ENCODE measurements around the gene SRC. TPM values are rescaled to one million over a fixed set of nuclear protein-coding genes. Genes with fewer than 3 reads are reported as not detected.

Gene SRC
- total RNA-seq, 1 donor from 2014 or later: 3.5 TPM

DNA sequence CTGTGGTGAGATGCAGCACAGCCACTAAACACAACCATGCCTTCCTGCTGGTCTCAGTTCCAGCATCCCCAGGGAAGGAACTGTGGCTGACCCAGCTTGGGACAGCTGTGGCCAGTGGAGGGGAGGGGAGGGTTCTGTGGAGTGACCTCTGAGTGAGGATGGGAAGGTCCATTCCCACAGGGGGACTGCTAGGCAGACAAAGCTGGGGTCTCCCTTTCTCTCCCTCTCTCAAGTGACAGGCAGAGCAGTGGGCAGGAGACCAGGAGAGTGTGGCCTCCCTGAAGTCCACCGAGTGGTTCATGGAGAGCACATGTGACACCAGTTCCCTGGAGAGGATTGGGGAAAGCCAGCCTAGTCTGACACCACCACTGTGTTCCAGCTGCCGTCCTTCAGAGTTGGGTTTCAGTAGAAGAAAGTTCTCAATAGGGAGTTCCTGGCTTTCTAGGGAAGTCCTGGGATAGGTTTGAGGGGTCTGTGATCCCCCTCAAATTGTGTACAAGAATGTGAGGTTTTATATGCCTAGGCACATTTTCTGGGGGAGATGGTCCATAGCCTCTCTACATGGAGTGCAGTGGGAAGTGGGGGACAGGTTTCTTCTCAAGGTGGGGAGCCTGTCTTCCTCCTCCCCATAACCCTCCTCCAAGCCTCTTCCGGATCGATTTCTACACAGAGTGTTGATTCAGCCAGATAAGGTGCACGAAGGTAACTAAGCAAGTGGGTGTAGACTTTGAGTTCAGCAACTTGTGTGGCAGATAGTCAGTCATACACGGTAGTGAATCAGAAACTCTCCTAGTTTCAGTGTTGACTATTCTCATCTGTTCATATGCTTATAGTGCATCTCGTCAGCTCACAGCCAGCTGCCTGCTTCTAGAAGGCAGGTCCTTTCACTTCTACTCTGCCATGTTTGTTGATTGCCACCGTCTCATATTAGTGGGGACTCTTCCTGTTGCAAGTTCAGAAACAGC lies 37.6 kb upstream of the SRC start:
- no peak for DNase-seq (ENCODE audit: low spot score)
- intact Hi-C loops (cut with micrococcal nuclease): no loop called here
- Mint-ChIP-seq H3K36me3 (ENCODE audit: low read depth) (peaks cover 41% of the 10 kb centered on the region), H3K4me1 (ENCODE audit: low read depth) (peaks cover 15% of the 10 kb centered on the region), H3K4me3 (ENCODE audit: low read depth) (no peak overlapping the region), H3K27me3 (ENCODE audit: low read depth) (no peaks in the 10 kb centered on the region), H3K27ac (peak overlapping the region; percentile 77), H3K9me3 (no peaks in the 10 kb centered on the region)

DNA sequence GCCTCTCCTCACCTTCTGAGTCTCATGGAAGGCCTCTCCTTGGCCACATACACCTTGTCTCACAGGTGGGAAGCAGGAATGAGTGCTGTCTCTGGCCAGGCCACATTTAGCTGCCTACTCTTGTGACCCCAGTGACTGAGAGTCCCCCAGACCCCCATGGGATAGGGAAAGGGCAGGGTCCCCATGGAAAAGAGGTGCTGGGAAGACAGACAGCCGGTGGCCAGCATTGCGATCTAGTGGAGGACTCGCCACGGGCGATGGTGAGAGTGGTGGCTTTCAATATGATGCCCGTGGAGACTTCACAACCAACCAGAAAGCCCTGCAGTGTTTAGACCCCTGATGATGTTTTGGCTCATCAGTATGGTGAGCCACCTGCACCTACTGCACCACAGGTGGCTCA lies 36.6 kb upstream of the SRC start:
- no peak overlapping the region for H3K4me3 Mint-ChIP-seq (ENCODE audit: low read depth)
- H3K4me1 Mint-ChIP-seq (ENCODE audit: low read depth): peaks cover 15% of the 10 kb centered on the region

DNA sequence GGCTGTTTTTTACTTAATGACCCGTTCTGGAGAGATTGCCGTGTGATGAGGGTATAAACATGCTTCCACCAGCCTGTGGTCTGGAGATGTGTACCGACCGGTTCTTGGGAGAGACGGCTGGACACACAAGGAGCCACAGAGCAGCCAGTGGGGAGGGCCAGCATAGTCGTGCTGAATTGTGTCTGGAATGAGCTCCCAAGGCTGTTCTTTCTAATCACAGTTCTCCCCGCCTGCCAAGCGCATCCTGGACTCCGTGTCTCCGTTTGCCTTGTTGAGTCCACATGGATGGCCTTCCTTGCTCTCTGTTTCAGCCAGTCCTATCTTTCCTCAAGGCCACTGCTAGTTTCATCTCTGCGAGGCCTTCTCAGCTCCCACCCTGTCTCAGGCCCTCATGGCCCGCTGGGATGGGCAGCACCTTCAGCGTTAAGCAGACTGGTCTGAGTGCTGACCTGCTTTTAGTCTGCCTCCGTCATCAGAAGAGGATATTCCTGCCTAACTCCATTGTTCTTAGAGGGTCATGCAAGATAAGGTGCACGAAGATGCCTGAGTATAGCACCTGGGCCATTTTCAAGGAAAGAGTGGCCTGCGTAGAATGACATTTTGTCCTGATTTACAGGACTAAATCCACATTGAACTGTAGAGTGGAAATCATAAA lies 35.9 kb upstream of the SRC start:
- no peak for DNase-seq (ENCODE audit: low spot score)
- intact Hi-C loops (cut with micrococcal nuclease): no loop called here
- H3K36me3 Mint-ChIP-seq (ENCODE audit: low read depth): peaks cover 29% of the 10 kb centered on the region
- H3K27ac Mint-ChIP-seq: peak overlapping the region; percentile 36
- H3K27me3 Mint-ChIP-seq (ENCODE audit: low read depth): no peaks in the 10 kb centered on the region
- no peaks in the 10 kb centered on the region for H3K9me3 Mint-ChIP-seq
- no peak overlapping the region for H3K4me3 Mint-ChIP-seq (ENCODE audit: low read depth)
- H3K4me1 Mint-ChIP-seq (ENCODE audit: low read depth): peaks cover 16% of the 10 kb centered on the region

More for the DNA sequence above, 36.6 kb upstream of the SRC start:
- Mint-ChIP-seq H3K36me3 (ENCODE audit: low read depth) (peaks cover 36% of the 10 kb centered on the region), H3K27ac (peak overlapping the region; percentile 77), H3K9me3 (no peaks in the 10 kb centered on the region), H3K27me3 (ENCODE audit: low read depth) (no peaks in the 10 kb centered on the region)
- DNase-seq (ENCODE audit: low spot score): no peak
- intact Hi-C loops (cut with micrococcal nuclease): no loop called here

DNA sequence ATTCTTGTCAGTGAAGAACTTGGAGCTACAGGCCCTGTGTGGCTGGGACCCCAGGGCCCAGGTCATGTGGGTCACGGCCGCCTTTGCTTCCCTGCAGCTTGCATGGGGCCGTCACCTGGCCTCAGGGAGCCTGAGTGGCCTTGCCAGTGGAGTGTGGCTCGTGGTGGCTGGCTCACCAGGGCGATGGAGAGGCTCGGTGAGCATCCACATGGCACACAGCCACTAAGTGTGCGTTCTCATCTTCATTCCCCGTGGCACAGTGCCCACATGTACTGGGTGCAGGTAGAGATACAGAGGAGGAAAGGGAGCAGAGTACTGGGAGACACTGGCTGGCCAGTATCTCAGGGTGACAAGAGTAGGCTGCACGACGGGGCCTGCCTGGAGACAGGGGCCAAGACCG lies 35.0 kb upstream of the SRC start:
- no peaks in the 10 kb centered on the region for H3K27me3 Mint-ChIP-seq (ENCODE audit: low read depth)
- H3K36me3 Mint-ChIP-seq (ENCODE audit: low read depth): peaks cover 36% of the 10 kb centered on the region
- intact Hi-C loops (cut with micrococcal nuclease): no loop called here
- H3K9me3 Mint-ChIP-seq: no peaks in the 10 kb centered on the region
- no peak for DNase-seq (ENCODE audit: low spot score)
- H3K4me1 Mint-ChIP-seq (ENCODE audit: low read depth): peaks cover 22% of the 10 kb centered on the region
- no peak overlapping the region for H3K27ac Mint-ChIP-seq
- no peak overlapping the region for H3K4me3 Mint-ChIP-seq (ENCODE audit: low read depth)

DNA sequence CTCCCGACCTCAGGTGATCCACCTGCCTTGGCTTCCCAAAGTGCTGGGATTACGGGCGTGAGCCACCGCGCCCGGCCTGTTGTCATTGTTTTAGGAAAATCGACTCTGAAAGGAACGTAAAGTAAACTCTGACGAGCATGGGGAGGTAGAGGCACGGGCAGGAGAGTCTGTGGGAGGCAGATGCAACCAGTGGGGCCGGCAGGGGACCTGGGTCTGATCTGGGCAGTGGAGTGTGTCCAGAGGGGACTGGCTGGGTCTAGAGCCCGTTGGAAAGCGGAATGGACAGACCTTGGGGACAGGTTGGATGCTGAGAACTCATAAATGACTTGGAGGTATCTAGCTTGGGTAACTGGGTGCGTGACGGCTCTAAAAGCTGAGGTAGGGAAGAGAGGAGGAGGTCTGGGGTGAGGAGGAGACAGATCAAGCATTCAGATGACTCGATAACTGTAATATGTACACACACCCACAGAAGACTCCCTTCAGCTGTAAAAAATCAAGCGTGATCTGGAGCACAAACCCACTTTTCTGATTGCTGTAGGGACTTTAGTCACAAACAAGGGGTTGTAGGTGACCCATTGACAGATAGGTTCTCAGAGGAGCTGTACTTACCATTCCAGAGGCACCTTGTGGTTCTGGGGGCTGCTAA lies 34.1 kb upstream of the SRC start:
- H3K9me3 Mint-ChIP-seq: no peaks in the 10 kb centered on the region
- H3K36me3 Mint-ChIP-seq (ENCODE audit: low read depth): peaks cover 45% of the 10 kb centered on the region
- H3K4me3 Mint-ChIP-seq (ENCODE audit: low read depth): no peak overlapping the region
- DNase-seq (ENCODE audit: low spot score): no peak
- intact Hi-C loops (cut with micrococcal nuclease): no loop called here
- no peak overlapping the region for H3K27ac Mint-ChIP-seq
- peaks cover 31% of the 10 kb centered on the region for H3K4me1 Mint-ChIP-seq (ENCODE audit: low read depth)
- H3K27me3 Mint-ChIP-seq (ENCODE audit: low read depth): no peaks in the 10 kb centered on the region

DNA sequence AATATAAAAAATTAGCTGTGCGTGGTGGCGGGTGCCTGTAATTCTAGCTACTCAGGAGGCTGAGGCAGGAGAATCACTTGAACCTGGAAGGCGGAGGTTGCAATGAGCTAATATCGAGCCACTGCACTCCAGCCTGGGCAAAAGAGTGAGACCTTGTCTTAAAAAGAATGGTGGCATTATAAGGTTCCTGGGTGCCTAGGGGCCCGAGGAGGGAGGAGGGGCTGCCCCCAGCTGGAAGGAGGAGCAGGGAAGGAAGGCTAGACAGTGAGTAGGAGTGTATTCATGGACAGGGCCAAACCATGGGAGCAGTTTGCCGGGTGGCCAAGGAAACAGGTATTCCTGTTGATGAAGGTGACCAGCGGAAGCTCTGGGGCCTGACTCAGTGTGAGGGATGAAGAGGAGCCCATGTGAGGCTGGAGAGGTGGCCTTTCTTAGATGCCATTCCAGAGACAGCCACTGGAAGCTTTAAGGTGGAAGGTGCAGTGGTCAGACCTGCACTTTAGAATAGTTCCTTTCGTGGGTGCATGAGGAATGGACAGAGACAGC lies 32.3 kb upstream of the SRC start:
- H3K27ac Mint-ChIP-seq: no peak overlapping the region
- intact Hi-C loops (cut with micrococcal nuclease): no loop called here

DNA sequence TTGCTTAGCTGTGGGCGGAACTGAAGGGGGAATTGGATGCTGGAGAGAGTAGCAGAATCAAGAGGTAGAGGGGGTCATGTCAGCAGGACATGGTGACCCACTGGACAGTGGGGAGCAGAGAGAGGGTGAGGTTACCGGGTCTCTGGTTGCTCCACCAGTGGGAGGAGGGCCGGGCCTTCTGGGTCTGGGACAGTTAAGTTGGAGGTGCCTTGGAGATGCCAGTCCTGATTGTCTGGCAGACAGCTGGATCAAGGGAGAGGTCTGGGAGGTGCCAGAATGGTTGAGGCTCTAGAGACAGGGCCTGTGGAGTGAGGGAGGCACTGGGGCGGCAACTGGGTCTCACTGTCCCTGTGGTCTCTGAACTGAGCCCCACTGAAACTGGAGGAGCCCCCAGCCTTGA lies 31.8 kb upstream of the SRC start:
- no peak overlapping the region for H3K4me3 Mint-ChIP-seq (ENCODE audit: low read depth)
- H3K36me3 Mint-ChIP-seq (ENCODE audit: low read depth): peaks cover 39% of the 10 kb centered on the region
- H3K9me3 Mint-ChIP-seq: no peaks in the 10 kb centered on the region
- intact Hi-C loops (cut with micrococcal nuclease): no loop called here
- no peaks in the 10 kb centered on the region for H3K27me3 Mint-ChIP-seq (ENCODE audit: low read depth)
- DNase-seq (ENCODE audit: low spot score): no peak
- peaks cover 25% of the 10 kb centered on the region for H3K4me1 Mint-ChIP-seq (ENCODE audit: low read depth)
- no peak overlapping the region for H3K27ac Mint-ChIP-seq

More for the DNA sequence above, 32.3 kb upstream of the SRC start:
- H3K36me3 Mint-ChIP-seq (ENCODE audit: low read depth): peaks cover 43% of the 10 kb centered on the region
- H3K4me1 Mint-ChIP-seq (ENCODE audit: low read depth): peaks cover 30% of the 10 kb centered on the region
- no peaks in the 10 kb centered on the region for H3K27me3 Mint-ChIP-seq (ENCODE audit: low read depth)
- DNase-seq (ENCODE audit: low spot score): no peak
- no peaks in the 10 kb centered on the region for H3K9me3 Mint-ChIP-seq
- no peak overlapping the region for H3K4me3 Mint-ChIP-seq (ENCODE audit: low read depth)

DNA sequence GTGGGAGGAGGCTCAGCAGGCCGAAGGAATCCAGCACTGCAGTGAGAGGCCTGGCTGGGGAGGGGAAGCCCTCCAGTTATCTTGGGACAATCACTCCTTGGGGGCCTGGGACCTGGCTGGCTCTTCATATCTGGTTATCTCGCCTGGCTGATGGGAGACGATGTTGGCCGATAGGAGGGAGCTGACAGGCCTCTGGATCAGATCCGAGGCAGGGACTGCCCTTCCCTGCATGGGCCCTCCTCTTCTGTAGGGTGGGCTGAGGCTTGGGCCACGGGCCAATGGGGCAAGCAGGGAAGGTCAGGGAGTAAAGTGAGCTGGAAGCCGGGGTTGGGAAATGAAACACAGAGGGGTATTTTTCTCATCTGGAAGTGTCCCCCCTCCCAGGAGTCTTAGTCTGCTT lies 31.3 kb upstream of the SRC start:
- intact Hi-C loops (cut with micrococcal nuclease): no loop called here
- Mint-ChIP-seq H3K27ac (no peak overlapping the region), H3K27me3 (ENCODE audit: low read depth) (no peaks in the 10 kb centered on the region), H3K4me1 (ENCODE audit: low read depth) (peaks cover 25% of the 10 kb centered on the region), H3K4me3 (ENCODE audit: low read depth) (no peak overlapping the region), H3K9me3 (no peaks in the 10 kb centered on the region), H3K36me3 (ENCODE audit: low read depth) (peaks cover 39% of the 10 kb centered on the region)
- DNase-seq (ENCODE audit: low spot score): no peak

DNA sequence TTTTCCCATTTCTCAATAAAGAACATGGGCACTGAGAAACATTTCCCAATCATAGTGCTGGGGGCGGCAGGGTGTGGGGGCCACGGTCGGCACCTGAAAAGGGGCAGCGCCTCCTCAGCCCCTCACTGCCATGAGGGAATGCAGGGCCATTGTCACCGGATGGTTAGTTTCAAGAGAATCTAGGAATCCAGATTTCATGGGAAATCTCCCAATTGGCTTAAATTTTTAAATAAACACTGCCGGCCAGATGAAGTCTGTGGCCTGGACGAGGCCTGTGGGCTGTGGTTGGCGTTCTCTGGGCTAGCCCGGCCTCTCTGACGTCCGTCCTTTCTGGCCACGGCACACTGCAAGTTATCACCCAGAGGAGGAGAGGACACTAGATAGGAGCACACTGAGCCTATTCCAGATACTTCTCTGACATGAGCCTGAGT lies 30.9 kb upstream of the SRC start:
- intact Hi-C loops (cut with micrococcal nuclease): no loop called here
- no peak overlapping the region for H3K27ac Mint-ChIP-seq
- peaks cover 25% of the 10 kb centered on the region for H3K4me1 Mint-ChIP-seq (ENCODE audit: low read depth)
- no peaks in the 10 kb centered on the region for H3K27me3 Mint-ChIP-seq (ENCODE audit: low read depth)
- H3K9me3 Mint-ChIP-seq: no peaks in the 10 kb centered on the region
- no peak overlapping the region for H3K4me3 Mint-ChIP-seq (ENCODE audit: low read depth)
- no peak for DNase-seq (ENCODE audit: low spot score)
- H3K36me3 Mint-ChIP-seq (ENCODE audit: low read depth): peaks cover 35% of the 10 kb centered on the region

DNA sequence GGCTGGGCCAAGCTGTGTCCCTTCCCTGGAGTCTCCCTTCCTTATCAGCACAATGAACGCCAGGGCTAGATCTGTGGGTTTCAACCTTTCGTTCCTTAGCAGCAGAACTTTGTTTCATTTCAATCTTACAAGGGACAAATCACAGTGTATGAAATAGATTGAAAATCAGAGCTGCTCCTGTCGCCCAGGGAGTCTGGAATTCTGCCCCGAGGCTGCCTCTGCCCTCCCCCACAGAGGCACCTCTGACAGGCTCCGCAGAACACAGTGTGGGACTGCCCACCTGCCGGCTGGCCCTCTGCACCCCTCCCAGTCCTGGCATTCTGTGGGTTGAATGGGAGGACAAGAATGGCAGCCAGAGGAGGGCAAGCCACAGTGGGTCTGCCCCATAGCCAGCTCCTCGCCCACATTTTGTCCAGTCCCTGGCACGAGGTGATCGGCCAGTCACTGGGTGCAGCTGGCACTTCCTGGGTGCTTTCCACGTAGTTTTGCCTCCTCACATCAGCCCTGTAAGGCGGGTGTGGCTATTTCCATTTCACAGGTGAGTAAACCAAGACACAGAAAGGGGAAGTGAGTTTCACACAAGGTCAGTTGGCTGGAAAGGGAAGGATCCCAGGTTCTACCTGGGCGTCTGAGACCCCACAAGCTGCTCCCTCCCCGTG lies 30.4 kb upstream of the SRC start:
- Mint-ChIP-seq H3K27ac (peak overlapping the region; percentile 76), H3K9me3 (no peaks in the 10 kb centered on the region), H3K36me3 (ENCODE audit: low read depth) (peaks cover 30% of the 10 kb centered on the region), H3K27me3 (ENCODE audit: low read depth) (no peaks in the 10 kb centered on the region), H3K4me3 (ENCODE audit: low read depth) (no peak overlapping the region), H3K4me1 (ENCODE audit: low read depth) (peaks cover 25% of the 10 kb centered on the region)
- no peak for DNase-seq (ENCODE audit: low spot score)
- intact Hi-C loops (cut with micrococcal nuclease): no loop called here

DNA sequence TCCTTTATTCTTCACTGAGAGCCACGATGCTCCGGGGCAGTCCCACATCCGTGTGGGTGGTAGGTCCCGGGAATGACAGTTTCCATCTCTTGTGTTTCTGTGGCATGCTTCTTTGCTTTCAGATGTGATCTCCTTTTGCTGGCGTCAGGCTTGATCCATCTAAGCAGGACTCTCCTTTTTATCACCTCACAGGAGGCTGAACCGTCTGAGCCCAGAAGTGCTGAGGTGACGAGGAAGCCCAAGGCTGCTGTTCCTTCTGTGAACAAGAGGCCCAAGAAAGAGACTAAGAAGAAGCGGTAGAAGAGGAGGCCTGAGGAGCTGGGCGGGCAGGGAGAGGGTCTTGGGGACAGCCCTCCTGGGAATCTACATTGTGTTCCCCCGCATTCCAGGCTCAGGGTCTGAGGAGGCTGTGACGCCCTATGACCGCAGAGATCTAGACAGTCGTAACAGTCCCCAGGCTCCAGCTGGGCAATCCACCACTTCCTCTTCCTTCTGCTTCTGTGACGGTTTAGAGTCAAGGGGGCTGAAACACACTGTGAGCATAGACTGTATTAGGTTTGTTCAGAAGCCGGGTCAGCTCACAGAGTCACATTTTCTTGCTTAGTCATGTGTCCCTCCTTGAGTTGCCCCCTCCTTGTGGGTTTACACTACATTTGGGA lies 29.7 kb upstream of the SRC start:
- H3K4me1 Mint-ChIP-seq (ENCODE audit: low read depth): peaks cover 25% of the 10 kb centered on the region
- intact Hi-C loops (cut with micrococcal nuclease): no loop called here
- no peaks in the 10 kb centered on the region for H3K9me3 Mint-ChIP-seq
- no peaks in the 10 kb centered on the region for H3K27me3 Mint-ChIP-seq (ENCODE audit: low read depth)
- H3K4me3 Mint-ChIP-seq (ENCODE audit: low read depth): no peak overlapping the region
- H3K36me3 Mint-ChIP-seq (ENCODE audit: low read depth): peaks cover 29% of the 10 kb centered on the region
- H3K27ac Mint-ChIP-seq: peak overlapping the region; percentile 76
- DNase-seq (ENCODE audit: low spot score): no peak

DNA sequence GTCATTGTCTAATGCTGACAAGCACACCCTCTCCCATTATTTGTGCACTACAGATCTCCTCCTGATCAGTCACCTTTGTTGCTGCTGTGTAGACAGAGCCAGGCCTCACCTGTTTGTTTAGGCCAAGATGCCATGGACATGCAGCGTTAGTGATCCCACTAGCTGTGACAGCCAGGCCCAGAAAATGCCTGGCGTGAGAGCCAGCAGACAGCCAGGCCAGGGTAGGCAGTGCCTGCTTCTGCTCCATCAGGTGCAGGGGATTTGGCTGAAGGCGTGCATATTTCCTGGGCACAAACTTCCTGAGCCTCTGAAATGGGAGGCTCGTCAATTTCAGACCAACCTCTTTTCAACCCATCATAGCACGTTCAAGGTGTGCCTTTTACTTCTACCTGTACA lies 29.2 kb upstream of the SRC start:
- intact Hi-C loops (cut with micrococcal nuclease): no loop called here
- H3K36me3 Mint-ChIP-seq (ENCODE audit: low read depth): peaks cover 29% of the 10 kb centered on the region
- H3K4me1 Mint-ChIP-seq (ENCODE audit: low read depth): peaks cover 25% of the 10 kb centered on the region
- H3K4me3 Mint-ChIP-seq (ENCODE audit: low read depth): no peak overlapping the region
- DNase-seq (ENCODE audit: low spot score): no peak
- H3K27ac Mint-ChIP-seq: peak overlapping the region; percentile 76
- no peaks in the 10 kb centered on the region for H3K27me3 Mint-ChIP-seq (ENCODE audit: low read depth)
- no peaks in the 10 kb centered on the region for H3K9me3 Mint-ChIP-seq
